GM21723 (cell line): ENCODE results near the gene ARID1B.
"Not testable (repeated sequence)": the region's sequence is repeated elsewhere in the genome, so short reads cannot be mapped to it uniquely, and the experiment has no call there.

Source experiments
- ATAC-seq: cut with Tn5 transposase; IDR thresholded peaks from one replicate; pipeline ENCODE4 v1.9.1; 2021; ENCODE audit warnings: mild to moderate bottlenecking, moderate library complexity; ENCODE audit not compliant: unreplicated experiment

Gene ARID1B

DNA sequence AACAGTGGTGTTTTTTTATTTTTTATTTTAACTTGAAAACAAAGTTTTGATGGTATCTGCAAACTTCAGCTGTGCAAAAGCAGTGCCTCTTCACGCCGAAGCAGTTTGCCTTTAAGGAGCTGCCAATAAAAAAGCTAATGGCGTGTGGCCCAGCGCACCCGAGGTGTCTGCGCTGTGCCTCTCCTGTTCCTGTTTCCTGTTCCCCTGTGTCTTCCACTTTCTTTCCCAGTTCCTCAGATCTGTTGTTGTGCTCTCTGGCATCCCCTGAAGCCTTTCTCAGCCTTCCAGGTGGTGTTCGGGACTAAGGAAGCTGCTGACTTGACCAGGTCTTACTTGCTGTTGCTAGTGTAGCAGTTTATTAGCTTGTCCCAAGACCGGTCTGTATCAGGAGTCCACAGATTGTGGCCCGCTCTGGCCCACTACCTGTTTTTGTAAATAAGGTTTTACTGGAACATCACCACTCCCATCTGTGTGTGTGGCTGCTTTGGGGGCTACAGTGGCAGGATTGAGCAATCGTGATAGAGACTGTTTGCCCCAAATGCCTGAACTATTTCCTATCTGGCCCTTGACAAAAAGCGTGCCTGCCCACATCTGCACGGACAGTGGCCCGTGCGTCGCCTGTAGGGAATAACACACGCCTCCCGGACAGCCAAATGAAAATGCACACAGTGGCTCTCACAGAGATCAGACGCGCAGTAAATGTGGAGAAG, 367.8 kb downstream of the ARID1B start:
- ATAC-seq = no peak

DNA sequence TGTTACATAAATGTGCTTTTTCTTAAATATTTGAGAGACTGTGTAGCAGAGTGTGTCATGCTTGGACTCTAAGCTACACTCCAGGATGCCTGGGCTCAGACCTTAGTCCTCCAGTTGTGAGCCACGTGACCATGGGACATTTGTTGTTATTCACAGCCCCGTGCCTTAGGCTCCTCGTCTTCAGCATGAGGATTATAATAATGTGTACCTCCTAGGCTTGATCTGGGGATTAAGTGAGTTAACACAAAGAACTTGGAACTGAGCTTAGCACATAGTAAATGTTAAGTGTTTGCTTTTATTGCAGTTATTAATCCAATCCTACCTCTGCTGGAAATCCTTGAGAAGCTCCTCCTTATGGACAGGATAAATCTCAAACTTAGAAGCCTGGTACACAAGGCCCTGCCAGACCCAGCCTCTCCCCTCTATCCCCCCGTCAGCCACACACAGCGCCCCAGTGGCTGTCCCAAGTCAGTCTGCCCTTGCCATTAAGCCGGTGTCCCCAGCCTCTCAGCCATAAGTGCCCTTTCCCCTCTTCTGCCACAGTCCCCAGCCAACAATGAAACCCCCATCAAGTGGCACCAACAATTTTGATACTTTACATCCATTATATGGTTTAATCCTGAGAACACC, 368.6 kb downstream of the ARID1B start:
- no peak for ATAC-seq

DNA sequence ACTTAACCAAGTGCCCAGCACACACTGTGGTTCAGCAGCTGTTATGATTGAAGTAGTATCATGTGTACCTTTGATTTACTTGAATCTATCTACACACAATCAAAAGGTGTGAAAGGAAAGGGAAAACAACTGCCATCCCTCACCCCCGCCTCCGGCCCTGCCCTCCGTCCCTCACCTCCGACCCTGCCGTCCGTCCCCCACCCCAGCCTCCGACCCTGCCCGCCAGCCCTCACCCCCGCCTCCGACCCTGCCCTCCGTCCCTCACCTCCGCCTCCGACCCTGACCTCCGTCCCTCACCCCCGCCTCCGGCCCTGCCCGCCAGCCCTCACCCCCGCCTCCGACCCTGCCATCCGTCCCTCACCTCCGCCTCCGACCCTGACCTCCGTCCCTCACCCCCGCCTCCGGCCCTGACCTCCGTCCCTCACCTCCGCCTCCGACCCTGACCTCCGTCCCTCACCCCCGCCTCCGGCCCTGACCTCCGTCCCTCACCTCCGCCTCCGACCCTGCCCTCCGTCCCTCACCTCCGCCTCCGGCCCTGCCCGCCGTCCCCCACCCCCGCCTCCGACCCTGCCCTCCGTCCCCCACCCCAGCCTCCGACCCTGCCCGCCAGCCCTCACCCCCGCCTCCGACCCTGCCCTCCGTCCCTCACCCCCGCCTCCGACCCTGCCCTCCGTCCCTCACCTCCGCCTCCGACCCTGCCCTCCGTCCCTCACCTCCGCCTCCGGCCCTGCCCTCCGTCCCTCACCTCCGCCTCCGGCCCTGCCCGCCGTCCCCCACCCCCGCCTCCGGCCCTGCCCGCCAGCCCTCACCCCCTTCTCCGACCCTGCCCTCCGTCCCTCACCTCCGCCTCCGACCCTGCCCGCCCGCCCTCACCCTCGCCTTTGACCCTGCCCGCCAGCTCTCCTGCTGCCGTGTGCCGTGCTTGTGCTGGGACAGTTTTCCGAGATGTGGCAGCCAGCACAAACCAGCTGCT, 370.2 kb downstream of the ARID1B start:
- not testable (repeated sequence) for ATAC-seq

DNA sequence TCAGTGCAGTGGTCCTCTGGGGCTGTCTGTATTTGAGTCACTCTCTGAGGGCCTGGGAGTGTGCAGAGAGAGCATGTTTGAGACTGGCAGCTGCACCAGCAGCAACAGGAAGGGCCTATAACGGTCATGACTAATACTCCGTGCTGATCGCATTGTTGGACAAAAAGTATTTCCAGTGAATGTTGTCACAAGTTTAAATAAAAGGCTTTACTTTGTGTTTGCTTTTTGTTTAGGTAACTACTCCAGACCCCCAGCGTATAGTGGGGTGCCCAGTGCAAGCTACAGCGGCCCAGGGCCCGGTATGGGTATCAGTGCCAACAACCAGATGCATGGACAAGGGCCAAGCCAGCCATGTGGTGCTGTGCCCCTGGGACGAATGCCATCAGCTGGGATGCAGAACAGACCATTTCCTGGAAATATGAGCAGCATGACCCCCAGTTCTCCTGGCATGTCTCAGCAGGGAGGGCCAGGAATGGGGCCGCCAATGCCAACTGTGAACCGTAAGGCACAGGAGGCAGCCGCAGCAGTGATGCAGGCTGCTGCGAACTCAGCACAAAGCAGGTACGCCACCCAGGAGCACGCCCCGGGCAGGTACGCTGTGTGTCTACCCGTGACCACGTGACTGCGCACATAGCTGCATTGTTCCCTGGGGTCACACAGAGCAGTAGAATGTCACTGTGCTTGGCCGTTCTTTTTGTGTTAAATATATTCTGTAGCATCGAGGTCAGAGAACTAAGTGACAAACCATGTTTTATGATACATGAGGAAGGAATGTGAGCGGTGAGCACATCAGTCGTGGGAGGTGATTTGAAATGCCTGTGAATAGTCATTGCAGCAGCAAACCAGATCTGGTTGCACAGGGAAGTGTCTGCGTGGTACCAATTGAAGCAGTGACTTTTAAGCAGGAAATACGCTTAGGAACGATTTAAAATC, 371.5 kb downstream of the ARID1B start:
- no peak for ATAC-seq

DNA sequence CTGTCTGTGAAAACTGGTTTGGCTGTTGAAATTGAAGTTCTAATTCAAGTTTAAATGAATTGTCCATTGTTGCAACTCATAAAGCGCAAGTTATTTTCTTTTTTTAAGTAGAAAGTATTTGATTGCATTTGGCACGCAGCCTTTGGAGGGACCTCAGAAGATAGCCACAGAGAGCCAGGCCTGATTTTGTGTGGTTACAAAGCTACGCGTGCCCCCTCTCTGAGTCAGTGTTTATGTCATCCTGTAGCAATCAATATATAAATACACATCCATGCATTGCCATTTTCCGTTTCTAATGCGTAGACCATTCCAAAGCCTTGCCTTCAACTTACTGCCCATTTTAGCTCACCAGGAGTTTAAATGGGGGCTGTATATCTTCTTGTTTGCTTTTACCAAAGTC, 372.9 kb downstream of the ARID1B start:
- no peak for ATAC-seq

DNA sequence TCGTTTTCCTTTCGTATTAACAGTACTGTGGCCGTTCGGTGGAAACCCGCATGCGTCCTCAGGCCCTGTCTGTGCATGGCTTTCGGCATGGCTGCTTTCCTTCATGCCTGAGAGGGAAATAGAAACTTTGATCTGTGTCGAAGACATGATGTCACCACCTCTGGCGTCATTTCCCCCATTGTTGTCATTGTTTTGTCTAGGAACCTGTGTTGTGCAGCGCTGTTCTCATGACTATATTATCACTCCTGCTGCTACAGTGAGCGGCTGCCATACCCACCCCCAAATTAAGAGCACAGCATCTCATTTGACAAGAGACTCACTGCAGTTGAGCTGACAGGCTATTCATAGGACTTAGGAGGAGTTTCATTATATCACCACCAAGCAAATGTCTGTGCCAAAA, 373.9 kb downstream of the ARID1B start:
- no peak for ATAC-seq

DNA sequence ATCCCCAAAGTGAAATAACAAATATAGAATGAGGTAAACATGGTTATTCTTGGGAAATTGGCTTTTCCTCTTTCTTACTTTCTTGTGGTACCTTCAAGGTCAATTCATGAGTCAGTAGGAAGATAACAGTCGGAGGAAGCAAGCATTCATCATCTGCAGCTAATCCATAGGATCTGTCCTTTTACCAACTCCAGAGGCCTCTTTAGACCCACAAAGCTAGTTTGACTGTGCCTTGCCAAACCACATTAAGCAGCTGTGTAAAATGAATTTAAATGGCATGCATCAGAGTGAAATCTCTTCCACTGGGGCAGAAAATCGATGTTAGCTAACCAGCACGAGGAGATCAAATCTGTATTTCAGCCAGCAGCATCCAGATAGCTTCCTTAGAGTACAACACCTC, 374.8 kb downstream of the ARID1B start:
- ATAC-seq = no peak

DNA sequence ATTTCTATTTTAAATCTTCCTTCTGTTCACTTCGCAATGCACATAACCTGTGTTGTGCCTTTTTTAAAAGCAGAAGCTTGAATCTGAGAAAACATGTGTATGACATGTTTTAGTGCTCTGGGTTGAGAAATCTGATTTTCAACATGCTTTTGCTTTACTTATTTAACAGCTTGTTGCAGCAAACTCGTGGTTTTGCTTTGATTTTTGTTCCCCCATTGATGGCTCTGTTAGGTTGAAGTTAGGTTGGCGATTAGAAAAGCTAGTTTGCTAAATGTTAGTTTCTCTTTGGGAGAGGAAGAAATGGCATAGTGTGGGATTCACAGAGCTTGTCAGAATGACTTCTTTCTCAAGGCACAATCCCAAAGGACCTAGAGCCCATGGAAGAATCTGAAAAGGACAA, 375.4 kb downstream of the ARID1B start:
- ATAC-seq = no peak

DNA sequence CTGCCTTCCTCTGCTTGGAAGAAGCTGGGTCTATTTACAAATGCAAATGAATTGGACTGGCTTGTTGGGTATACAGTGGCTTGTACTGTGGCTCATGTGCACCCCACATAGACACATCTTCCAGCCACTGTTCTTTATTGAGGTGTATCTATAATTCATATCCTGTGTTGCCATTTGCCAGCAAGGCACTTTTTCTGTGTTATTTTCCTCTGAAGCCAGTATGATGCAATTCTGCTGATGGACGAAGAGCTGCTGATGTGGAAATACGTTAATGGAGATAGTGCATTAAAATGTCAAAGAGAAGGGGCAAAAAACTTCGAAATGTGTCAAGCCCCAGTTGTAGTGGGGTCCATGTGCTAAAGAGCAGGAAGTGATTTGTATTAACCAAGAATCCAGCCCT, 378.6 kb downstream of the ARID1B start:
- no peak for ATAC-seq

DNA sequence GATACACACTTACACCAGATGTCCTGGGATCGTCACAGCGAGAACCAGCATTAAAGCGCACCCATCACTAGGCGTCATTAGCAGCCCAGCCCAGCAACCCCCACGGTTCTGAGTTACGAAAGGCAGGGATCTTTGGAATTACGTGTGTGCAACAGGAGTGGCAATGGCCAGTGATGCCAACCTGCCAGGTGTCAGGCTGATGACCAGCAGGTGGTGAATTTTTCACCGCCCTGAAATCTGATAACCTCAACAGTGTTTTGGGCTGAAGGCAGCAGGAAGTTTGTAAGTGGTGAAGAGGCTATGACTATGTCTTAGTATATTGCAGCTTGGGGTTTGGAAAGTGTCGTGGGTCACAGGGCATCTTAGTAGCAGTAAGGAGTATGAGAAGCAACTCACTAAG, 380.1 kb downstream of the ARID1B start:
- ATAC-seq = no peak

DNA sequence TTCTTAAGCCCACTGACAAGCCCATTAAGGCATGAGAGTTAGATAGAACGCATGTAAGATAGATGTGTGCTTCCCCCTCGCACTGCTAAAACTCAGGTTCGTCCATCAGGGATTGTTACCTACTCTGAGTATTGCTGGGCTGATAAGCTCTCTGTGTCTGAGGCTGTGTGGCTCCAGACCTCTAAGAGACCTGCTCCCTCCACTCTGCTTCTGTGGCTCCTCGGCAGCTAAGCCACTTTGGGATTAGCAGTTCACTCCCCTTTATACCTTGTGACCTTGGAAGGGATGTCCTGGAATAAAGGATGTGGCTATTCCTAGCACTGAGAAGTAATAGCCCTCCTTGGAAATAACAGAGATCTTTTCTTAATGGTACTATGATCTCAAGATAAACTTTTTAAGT, 381.3 kb downstream of the ARID1B start:
- ATAC-seq = no peak

DNA sequence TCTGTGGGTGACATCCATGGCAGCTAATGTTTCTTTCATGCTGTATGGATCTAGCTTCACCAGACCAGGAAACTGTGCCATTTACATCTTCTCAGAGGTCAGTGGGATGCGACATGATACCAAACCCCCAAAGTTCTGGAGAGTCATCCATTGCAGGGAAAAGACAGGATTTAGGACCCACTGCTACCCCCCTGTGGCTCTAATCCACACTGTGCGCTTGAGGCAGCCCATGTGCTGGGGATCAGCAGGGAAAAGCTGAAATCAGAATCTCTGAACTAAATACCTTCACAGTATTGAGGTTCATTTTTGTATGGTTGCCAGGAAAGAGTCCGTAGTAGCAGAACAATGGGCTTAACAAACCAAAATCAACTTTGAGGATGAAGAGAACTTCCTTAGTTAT, 381.7 kb downstream of the ARID1B start:
- no peak for ATAC-seq

DNA sequence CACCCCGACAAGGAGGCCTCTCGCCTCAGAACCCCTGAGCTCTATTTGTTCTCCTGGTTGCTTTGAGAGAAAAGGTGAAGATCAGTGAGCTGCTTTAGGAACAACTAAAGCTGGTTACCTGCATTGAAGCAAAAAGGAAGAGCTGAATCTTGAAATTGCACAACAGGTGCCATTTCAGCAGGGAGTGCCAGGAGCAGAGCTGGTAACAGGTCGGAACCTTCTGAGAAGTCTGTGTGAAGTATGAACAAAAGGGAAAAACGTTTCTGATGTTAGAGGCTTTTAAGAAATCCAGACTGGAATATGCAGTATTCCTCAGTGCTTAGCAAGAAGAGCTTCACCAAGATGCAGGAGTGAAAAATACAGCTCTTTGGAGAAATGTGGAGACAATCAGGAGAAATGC, 382.2 kb downstream of the ARID1B start:
- no peak for ATAC-seq

DNA sequence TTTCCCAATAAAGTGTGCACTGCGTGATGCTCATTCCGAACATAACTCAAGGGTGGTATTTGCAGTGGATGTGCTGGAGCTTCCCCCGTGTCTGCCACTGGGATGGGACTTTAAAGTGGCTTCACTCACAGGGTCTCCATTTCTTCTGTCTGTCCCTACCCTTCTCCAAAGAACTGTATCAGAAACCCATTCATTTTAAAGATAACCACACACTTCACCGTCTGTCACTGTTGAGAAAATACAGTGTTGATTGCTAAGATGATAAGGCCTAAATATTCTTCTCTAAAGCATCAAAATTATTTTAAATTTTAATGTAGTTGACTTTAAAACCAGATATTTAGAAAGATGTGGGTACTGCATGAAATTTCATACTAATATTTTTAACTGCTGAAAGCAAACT, 384.7 kb downstream of the ARID1B start:
- ATAC-seq = no peak

DNA sequence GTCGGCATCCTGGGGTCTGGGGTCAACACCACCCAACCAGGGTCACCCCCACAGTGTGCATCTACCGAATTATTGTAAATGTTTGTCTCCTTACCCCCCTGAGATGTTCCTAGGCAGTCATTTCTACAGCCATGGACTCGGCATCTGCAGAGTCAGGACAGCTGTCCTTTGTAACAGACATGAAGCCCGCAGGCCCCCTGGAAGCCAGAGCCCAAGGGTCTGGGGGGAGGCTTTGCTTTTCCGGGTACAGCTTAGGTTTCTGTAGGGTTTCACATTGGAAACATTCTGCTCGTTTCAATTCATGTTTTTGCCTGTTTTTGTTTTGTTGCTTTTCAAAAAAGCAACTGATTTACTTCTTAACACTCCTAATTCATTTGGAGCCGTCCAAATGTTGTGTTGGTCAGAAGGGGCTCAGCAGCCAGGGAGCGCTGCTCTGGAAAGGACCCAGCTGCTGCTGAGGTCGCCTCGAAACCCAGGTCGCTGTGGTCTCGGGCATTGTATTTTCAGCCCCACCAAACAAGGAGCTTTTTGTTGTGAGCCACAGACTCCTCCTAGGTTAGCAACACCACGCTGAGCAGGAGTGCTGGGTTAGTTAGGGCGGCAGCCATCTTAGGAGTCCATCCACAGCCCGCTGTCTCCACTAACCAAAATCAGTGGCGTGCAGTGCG, 385.7 kb downstream of the ARID1B start:
- ATAC-seq = no peak

DNA sequence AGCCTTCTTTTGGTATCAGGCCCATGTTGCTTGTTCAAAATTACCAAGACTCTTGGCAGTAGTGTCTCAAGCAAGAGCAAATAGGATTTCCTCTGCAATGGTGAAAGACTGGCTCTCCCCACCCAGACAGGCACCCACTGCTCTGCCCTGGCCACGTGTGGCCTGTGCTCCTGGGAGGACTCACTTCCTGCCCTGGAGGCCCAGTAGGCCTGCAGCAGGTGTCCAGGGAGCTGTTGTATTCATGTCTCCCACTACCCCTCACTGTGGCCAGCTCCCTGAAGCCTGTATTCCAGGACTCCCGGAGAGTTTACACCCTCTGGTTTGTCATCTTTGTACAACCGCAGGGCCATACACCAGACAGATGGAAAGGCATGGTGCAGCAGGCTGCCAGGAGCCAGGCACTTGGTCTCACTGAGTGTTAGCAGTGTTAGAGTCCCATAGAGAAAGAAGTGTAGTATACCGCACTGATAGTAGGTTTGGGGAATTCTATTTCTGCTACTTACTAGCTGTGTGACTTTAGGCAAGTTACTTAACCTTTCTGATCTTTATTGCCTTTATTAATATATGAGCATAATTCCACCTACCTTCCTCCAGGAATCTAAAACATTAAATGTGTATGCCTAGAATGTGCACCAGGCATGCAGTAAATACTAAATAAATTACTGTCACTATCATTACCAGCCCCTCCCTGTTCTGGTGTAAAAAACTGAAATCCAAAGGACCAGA, 386.4 kb downstream of the ARID1B start:
- no peak for ATAC-seq

DNA sequence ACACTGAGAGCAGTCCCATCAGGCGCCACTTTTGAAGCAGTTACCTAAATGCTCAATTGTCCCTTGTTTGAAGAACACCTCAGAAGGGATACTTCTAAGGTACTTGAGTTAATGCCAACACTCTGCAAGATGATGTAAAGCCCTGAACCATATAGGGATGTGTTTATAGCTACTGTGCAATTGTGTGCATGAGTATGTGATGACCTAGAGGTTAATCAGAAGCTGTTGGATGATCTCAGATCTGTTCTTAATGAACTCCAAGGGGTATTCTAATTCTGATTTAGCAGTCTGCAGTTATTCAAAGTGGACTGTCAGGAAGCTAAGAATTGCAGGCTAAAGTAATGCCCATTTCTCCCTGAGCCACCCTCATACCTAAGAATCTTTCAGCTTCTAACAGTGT, 387.8 kb downstream of the ARID1B start:
- no peak for ATAC-seq

DNA sequence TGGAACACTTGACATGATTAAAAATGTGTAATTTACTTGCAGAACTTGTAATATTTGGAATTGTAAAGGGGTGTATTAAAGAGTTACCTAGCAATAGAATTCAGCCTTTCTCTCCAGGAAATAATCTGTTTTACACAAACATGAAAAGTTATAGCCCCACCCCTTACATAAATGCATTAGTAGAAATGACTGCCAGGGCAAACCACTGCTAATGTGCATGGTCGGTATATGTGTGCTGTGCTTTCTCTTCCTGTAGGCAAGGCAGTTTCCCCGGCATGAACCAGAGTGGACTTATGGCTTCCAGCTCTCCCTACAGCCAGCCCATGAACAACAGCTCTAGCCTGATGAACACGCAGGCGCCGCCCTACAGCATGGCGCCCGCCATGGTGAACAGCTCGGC, 389.6 kb downstream of the ARID1B start:
- ATAC-seq = no peak

DNA sequence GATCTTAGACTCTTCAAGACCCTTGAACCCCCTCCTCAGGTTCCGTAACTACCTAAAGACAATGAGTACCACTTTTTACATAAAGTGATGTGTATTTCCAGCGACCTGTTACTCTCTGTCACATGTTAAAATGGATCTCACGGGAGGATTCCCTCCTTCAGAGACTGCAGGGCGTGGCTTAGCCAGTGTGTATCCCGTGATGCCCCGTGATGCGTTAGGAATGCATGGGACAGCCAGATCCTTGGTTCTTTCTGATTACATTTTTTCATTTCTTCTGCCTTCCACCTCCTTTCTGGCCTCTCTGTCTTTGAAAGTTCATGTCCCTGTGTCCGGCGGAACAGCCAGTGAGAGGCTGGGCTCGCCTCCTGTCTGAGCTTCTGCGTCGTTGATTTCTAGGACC, 390.7 kb downstream of the ARID1B start:
- no peak for ATAC-seq
